GM23338 (cell line): Measurements from ENCODE around the gene TAF4.

Experiments
- EZH2phosphoT487 ChIP-seq: fragments of 200-600 bp; sonication (generic); IDR thresholded peaks from one replicate; pipeline ENCODE4 v1.8.1; 2018; ENCODE audit warnings: antibody characterized with exemption; ENCODE audit not compliant: unreplicated experiment
- POLR2AphosphoS5 ChIP-seq: IDR thresholded peaks from 2 replicates; pipeline ENCODE4 v1.6.1; 2016; ENCODE audit warnings: antibody characterized with exemption, low read depth
- ZNF114 ChIP-seq: fragments of 250-450 bp; sonication (Bioruptor Pico); IDR thresholded peaks from 2 replicates; pipeline ENCODE4 v1.5.0; 2020; ENCODE audit warnings: mild to moderate bottlenecking, moderate library complexity
- TF ChIP-seq, protein P1 (sequence below), 2 experiments: fragments of 200-600 bp in 1 of 2; sonication (generic) in 1 of 2; conservative IDR thresholded peaks; 2 replicates each; pipeline versions ENCODE4 v1.5.1 to v1.6.1; 2016 to 2017; ENCODE audit warnings: antibody characterized with exemption in 2 of 2, low read depth in 2 of 2, mild to moderate bottlenecking in 2 of 2, moderate library complexity in 1 of 2

DNA sequence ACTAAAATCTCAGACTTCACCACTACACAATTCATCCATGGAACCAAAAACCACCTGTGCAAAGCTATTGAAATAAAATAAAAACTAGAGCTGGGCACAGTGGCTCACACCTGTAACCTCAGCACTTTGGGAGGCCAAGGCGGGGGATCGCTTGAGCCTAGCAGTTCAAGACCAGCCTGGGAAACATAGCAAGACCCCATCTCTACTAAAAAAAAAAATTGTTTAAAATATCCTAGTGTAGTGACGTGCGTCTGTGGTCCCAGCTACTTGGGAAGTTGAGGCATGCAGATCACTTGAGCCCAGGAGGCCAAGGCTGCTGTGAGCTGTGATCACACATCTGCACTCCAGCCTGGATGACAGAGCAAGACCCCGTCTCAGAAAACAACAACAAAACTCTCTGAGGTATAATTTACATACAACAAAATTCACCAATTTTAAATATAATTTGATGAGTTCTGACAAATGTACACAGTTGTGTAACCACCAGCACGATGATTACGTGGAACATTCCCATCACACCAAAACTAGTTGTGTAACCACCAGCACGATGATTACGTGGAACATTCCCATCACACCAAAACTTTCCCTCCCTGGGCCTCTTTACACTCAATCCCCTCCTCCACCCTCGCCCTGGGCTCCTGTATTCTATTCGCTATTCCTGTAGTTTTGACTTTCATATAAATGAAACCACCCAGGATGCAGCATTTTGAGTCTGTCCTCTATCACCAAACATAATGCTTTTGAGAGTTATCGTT is 107.5 kb downstream of the TAF4 start:
- no peak for TF ChIP-seq EZH2phosphoT487
- TF ChIP-seq, protein P1, sequence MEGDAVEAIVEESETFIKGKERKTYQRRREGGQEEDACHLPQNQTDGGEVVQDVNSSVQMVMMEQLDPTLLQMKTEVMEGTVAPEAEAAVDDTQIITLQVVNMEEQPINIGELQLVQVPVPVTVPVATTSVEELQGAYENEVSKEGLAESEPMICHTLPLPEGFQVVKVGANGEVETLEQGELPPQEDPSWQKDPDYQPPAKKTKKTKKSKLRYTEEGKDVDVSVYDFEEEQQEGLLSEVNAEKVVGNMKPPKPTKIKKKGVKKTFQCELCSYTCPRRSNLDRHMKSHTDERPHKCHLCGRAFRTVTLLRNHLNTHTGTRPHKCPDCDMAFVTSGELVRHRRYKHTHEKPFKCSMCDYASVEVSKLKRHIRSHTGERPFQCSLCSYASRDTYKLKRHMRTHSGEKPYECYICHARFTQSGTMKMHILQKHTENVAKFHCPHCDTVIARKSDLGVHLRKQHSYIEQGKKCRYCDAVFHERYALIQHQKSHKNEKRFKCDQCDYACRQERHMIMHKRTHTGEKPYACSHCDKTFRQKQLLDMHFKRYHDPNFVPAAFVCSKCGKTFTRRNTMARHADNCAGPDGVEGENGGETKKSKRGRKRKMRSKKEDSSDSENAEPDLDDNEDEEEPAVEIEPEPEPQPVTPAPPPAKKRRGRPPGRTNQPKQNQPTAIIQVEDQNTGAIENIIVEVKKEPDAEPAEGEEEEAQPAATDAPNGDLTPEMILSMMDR (conservative IDR thresholded peaks at IDR 0.05; ENCODE audit: low read depth in 2 of 2): no peak
- no peak for TF ChIP-seq ZNF114 (CRISPR knock-in tag)
- TF ChIP-seq POLR2AphosphoS5: no peak
